HS-27A (cell line): ENCODE data around the gene SMAD7.

Source experiments
- DNase-seq: peaks from one replicate; pipeline ENCODE4 v3.0.0-alpha.2; 2012; ENCODE audit warnings: low read depth, missing footprints

SMAD7 gene

GRCh38 chr18:48950536-48951447 is at the start of gene SMAD7:
Gene SMAD7, minus strand, starts transcription at chr18:48950965. Its CDS starts 541 bp downstream, at chr18:48950424.
- no peak for DNase-seq

GRCh38 chr18:48999569-48999968 is 48.8 kb upstream of the SMAD7 start:
- no peak for DNase-seq

GRCh38 chr18:48997985-48998831 is 47.4 kb upstream of the SMAD7 start:
- peak; percentile 97 for DNase-seq

- DNase-seq = no peak
Observed at GRCh38 chr18:48997681-48997984, 46.9 kb upstream of the SMAD7 start.

- DNase-seq = peak; percentile 86
Observed at GRCh38 chr18:48996901-48997463, 46.2 kb upstream of the SMAD7 start.

- no peak for DNase-seq
Observed at GRCh38 chr18:48996041-48996440, 45.3 kb upstream of the SMAD7 start.

- DNase-seq = no peak
Observed at GRCh38 chr18:48994926-48995835, 44.4 kb upstream of the SMAD7 start.

- no peak for DNase-seq
Observed at GRCh38 chr18:48994044-48994651, 43.4 kb upstream of the SMAD7 start.

GRCh38 chr18:48993586-48993985 is 42.8 kb upstream of the SMAD7 start:
- no peak for DNase-seq

- DNase-seq = no peak
Observed at GRCh38 chr18:48992791-48993555, 42.2 kb upstream of the SMAD7 start.

- no peak for DNase-seq
Observed at GRCh38 chr18:48992133-48992532, 41.4 kb upstream of the SMAD7 start.

- no peak for DNase-seq
Observed at GRCh38 chr18:48991676-48992075, 40.9 kb upstream of the SMAD7 start.

GRCh38 chr18:48991319-48991660 is 40.5 kb upstream of the SMAD7 start:
- DNase-seq = no peak

GRCh38 chr18:48990481-48991318 is 39.9 kb upstream of the SMAD7 start:
- DNase-seq = peak; percentile 67

- no peak for DNase-seq
Observed at GRCh38 chr18:48989304-48990303, 38.8 kb upstream of the SMAD7 start.

GRCh38 chr18:48988508-48989303 is 37.9 kb upstream of the SMAD7 start:
- no peak for DNase-seq

- DNase-seq = no peak
Observed at GRCh38 chr18:48987821-48988220, 37.1 kb upstream of the SMAD7 start.
